Omental fat pad (tissue), 4 donors: ENCODE data around the gene FOXO6. TPM values are rescaled to one million over a fixed set of nuclear protein-coding genes. Genes with fewer than 3 reads are reported as not detected.

Experiments used
- ATAC-seq: fragments of 150-250 bp; one replicate; pipeline ENCODE4 v1.9.1; 2016; ENCODE audit warnings: mild to moderate bottlenecking, moderate library complexity; ENCODE audit not compliant: low FRiP score
- DNase-seq: peaks from one replicate; pipeline ENCODE4 v3.0.0-alpha.2; 2019; ENCODE audit warnings: low spot score
- CTCF ChIP-seq, 3 donors: fragments of 450-650 bp; IDR thresholded peaks; one replicate each; pipeline ENCODE4 v1.5.1; 2016 to 2017; ENCODE audit warnings: antibody characterized with exemption in 3 of 3, mild to moderate bottlenecking in 3 of 3, moderate library complexity in 2 of 3
- total RNA-seq, 4 donors: library from RNA; depleted of rRNA; stranded (reverse); fragments of >200 nt; gene quantifications; one replicate each; pipeline ENCODE4 v1.1.0, GENCODE V29; 2016

The FOXO6 gene
- total RNA-seq, 4 donors from 2014 or later = 0.12 to 0.93 (median 0.31) TPM; not detected in 1

DNA sequence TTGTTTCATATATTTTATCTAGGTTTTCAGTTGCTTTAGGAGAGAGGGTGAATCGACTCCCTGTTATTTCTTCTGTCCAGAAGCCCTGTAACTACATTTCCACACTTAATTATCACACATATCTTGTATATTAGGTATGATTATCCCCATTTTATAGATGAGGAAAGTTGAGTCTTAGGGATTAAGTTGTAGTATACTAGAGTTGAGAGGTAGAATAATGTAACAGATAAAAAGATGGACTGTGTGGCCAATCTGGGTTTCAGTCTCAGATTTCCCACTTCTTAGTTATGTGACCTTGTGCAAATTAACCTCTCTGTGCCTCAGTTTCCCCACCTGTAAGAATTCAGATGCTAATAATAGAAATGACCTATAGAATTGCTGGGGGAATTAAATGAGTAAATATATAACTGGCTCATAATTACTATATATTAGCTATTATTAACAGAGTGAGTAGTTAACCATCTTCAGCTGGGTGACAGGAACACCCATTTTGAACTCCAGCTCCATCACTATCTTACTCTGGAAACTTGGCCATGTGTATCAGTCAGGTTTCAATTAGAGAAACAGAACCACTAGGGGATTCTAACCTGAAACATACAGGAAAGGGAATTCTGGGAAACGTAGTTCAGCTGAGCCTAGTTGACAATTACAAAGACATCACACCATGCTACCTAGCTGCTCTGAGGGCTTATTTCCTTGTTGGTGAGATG, 20.4 kb upstream of the FOXO6 start:
- no peak for ATAC-seq
- no peak for DNase-seq
- no peak for TF ChIP-seq CTCF (IDR thresholded peaks at IDR 0.05)

GRCh38 chr1:41341365-41341683, 19.9 kb upstream of the FOXO6 start:
- ATAC-seq = no peak
- TF ChIP-seq CTCF (IDR thresholded peaks at IDR 0.05) = no peak
- no peak for DNase-seq

GRCh38 chr1:41341772-41342562, 19.3 kb upstream of the FOXO6 start:
- no peak for ATAC-seq
- no peak for TF ChIP-seq CTCF (IDR thresholded peaks at IDR 0.05)
- no peak for DNase-seq

DNA sequence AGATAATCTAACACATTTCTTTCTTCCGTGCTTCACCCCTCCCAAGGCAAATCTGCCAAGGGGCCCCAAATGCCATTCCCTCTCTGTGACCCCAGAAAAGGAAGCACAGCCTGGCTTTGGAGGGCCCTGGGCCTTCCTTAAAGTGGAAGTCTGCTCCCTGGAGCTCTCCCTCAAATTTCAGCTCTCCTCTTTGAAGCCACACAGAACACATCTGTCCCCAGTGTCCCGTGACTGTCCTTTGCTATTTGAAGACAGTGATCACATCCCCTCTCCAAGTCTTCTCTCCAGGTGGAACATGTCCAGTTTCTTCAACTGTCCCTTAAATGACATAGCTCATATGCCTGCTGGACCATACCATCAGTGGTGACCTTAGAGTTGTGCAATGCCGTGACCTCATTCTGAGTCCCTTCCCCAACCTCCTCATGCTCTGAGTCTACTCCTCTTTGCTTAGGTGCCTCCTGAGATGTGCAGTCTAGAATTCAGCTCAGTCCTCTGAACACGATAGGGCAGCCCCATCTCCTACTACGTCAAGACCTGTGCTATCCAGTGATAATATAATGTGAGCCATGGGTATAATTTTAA, 18.4 kb upstream of the FOXO6 start:
- ATAC-seq (no peak), DNase-seq (no peak)
- no peak for TF ChIP-seq CTCF (IDR thresholded peaks at IDR 0.05)

DNA sequence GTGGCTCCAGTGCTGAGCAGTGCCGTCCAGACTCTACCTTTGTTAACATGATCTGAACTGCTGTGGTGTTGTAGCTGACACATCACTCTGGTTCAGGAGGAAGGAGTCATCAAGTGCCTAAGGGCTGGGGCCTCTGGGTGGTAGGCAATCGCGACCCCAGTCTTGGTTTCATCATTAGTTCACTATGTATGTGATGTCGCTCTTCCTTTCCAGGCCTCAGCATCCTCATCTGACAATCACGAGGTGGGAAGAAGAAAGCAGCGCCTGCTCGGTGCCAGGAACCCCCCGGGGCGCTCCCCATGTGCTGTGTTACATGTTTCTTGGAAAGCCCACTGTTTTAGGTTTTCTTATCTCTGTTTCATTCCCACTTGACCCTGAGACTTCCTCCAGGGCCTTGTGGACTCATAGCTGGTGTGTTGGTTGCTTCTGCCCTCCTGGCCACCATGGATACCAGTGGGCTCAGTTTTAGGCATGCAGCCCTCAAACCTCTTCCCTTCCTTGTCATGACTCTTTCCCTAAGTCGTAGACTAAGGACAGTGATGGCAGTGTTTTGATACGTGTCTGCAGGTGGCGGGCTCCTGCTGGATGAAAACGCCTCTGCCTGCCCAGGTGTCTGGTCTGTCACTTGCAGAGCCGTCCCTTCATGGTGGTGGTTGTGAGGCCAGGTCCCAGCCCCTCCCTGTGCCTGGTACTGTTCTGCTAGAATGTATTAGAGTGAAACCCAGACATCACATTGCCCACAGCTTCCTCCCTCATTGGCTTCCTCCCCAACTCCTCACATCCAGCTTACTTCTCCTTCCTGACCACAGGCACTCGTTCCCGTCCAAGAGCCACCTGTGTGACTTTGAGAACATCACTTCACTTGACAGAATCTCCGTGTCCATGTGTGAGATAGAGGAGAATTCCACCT, 17.2 kb upstream of the FOXO6 start:
- no peak for TF ChIP-seq CTCF (IDR thresholded peaks at IDR 0.05)
- no peak for ATAC-seq
- no peak for DNase-seq

DNA sequence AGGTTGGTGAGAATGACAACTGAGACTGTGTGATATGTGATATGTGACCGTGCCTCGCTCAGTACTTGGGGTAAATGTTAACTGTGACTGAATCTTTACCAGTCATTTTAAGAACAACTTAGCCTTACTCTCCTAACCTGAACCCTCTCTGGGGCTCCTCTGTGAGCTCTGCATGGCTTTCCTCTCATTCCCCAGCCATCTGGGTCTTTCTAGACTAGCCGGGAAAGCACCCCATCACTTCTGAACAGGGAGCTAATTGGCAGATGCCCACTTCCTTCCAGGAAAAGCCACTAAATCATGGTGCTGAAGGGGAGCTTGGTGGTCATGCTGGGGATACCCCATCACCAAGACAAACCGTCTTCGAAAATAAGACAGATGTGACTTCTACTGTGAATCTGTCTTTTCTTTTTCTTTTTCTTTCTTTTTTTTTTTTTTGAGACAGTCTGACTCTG, 16.5 kb upstream of the FOXO6 start:
- no peak for TF ChIP-seq CTCF (IDR thresholded peaks at IDR 0.05)
- ATAC-seq = no peak
- no peak for DNase-seq
